RWPE2 (cell line): Measurements from ENCODE around the gene DYRK4.
"Not testable (repeated sequence)": the region's sequence is repeated elsewhere in the genome, so short reads cannot be mapped to it uniquely, and the experiment has no call there.

Source experiments
- ATAC-seq: fragments of 200-7000 bp; cut with Tn5 transposase; 3 replicates; pipeline ENCODE4 v1.9.1; 2021; ENCODE audit warnings: low read depth
- DNase-seq: peaks from one replicate; pipeline ENCODE4 v3.0.0-alpha.2; 2020; ENCODE audit warnings: low spot score
- H3K27ac ChIP-seq: fragments of 450-650 bp; 2 replicates; pipeline ENCODE4 v1.5.1; 2017; ENCODE audit warnings: mild to moderate bottlenecking; ENCODE audit not compliant: poor library complexity, severe bottlenecking
- H3K27me3 ChIP-seq: fragments of 250-450 bp; sonication (Bioruptor Pico); 2 replicates; pipeline ENCODE4 v1.5.1; 2021; ENCODE audit warnings: mild to moderate bottlenecking, moderate library complexity; ENCODE audit not compliant: insufficient read depth, poor library complexity, severe bottlenecking
- H3K36me3 ChIP-seq: fragments of 250-450 bp; sonication (Bioruptor Pico); 2 replicates; pipeline ENCODE4 v1.5.1; 2020; ENCODE audit warnings: low read depth, mild to moderate bottlenecking, moderate library complexity
- H3K4me1 ChIP-seq: fragments of 250-450 bp; sonication (Bioruptor Pico); 2 replicates; pipeline ENCODE4 v1.5.1; 2021; ENCODE audit warnings: mild to moderate bottlenecking, moderate library complexity; ENCODE audit not compliant: insufficient read depth, poor library complexity, severe bottlenecking
- H3K4me3 ChIP-seq: fragments of 250-450 bp; sonication (Bioruptor Pico); 2 replicates; pipeline ENCODE4 v1.5.1; 2021; ENCODE audit warnings: mild to moderate bottlenecking, moderate library complexity; ENCODE audit not compliant: severe bottlenecking
- H3K9me3 ChIP-seq: fragments of 250-450 bp; sonication (Bioruptor Pico); 2 replicates; pipeline ENCODE4 v1.5.1; 2021; ENCODE audit warnings: mild to moderate bottlenecking, moderate library complexity; ENCODE audit not compliant: severe bottlenecking
- TF ChIP-seq, protein P1 (sequence below): fragments of 450-650 bp; IDR thresholded peaks from one replicate; pipeline ENCODE4 v1.5.1; 2017; ENCODE audit warnings: mild to moderate bottlenecking, moderate library complexity; ENCODE audit not compliant: poor library complexity, severe bottlenecking

The DYRK4 gene

DNA sequence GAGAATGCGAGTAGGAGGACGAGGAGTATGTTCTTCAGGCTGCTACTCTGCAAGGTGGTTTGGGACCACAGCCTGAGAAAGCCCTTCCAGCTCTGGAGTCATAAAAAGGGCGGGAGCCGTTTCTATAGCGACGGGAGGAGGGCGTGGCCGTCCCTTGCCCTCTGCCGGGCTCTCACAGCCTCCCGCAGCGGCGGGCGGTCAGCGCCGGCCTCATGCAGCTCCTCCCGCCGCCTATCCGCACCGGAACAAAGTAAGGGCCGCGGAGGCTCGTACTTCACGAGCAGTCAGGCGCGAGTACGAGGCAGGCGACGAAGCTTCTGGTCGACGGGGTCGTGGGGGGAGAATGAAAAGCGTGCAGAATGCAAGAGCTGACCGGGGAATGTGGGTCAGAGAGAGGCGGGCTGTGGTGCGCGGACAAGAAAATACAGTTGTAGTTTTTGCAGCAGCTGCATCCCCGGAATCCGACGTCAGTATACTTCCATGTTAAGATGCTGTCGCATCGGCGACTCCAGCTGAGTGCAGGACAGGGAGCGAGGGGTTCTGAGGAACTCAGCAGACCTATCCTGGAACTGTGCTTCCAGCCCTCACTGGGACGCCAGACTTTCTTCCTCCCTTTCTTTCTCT is at the start of gene DYRK4:
Gene DYRK4 (plus strand): TSS at position 175 of the 624 bp plus-strand sequence. CDS start 38 bp downstream, at position 213.
- Histone ChIP-seq H3K4me3 (no peak within 1 kb of the TSS), H3K27ac (no peak within 1 kb of the TSS), H3K4me1 (no peaks in the 10 kb centered on the region), H3K27me3 (no peaks in the 10 kb centered on the region), H3K36me3 (peaks cover 33% of the 10 kb centered on the region), H3K9me3 (no peaks in the 10 kb centered on the region)
- TF ChIP-seq, protein P1, sequence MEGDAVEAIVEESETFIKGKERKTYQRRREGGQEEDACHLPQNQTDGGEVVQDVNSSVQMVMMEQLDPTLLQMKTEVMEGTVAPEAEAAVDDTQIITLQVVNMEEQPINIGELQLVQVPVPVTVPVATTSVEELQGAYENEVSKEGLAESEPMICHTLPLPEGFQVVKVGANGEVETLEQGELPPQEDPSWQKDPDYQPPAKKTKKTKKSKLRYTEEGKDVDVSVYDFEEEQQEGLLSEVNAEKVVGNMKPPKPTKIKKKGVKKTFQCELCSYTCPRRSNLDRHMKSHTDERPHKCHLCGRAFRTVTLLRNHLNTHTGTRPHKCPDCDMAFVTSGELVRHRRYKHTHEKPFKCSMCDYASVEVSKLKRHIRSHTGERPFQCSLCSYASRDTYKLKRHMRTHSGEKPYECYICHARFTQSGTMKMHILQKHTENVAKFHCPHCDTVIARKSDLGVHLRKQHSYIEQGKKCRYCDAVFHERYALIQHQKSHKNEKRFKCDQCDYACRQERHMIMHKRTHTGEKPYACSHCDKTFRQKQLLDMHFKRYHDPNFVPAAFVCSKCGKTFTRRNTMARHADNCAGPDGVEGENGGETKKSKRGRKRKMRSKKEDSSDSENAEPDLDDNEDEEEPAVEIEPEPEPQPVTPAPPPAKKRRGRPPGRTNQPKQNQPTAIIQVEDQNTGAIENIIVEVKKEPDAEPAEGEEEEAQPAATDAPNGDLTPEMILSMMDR: no peak
- peak; percentile 61; the same call in 2 of the 3 replicates for ATAC-seq
- DNase-seq: peak; percentile 63

DNA sequence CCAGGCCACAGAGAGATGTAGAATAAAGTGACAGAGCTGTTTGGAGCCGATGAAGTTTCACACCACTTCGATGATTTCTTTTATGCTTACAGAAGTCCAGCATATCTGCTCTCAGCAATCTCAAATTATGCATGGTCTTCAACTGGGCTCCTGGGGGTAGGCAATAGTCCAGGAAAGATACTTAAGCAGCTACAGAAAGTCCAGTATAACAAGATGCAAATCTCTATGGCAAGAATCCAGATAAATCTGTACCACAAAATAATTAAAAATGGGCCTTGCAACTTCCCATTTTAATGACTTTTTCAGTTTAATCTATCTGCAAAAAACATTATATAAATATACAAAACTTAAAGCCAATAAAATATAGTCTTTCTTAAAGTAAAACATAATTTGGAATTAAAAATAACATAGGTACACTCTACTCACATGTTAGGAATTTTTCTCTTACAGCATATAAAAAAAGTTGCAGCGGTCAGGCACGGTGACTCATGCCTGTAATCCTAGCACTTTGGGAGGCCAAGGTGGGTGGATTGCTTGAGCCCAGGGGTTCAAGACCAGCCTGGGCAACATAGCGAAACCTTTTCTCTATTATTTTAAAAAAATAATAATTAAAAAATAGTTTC is 43.8 kb upstream of the DYRK4 start:
- peak; percentile 75; the same call in 2 of the 3 replicates for ATAC-seq

GRCh38 chr12:4523443-4523842 is 38.6 kb upstream of the DYRK4 start:
- peaks cover 73% of the 10 kb centered on the region for H3K36me3 ChIP-seq
- not testable (repeated sequence) for DNase-seq, H3K4me1 ChIP-seq, H3K27me3 ChIP-seq, H3K9me3 ChIP-seq, H3K27ac ChIP-seq, ATAC-seq, H3K4me3 ChIP-seq

More for the DNA sequence above, 43.8 kb upstream of the DYRK4 start:
- Histone ChIP-seq H3K4me1 (peaks cover 12% of the 10 kb centered on the region), H3K27me3 (no peaks in the 10 kb centered on the region), H3K4me3 (no peak overlapping the region), H3K27ac (peak overlapping the region; percentile 43), H3K36me3 (peaks cover 58% of the 10 kb centered on the region), H3K9me3 (no peaks in the 10 kb centered on the region)
- TF ChIP-seq, protein P1: no peak
- no peak for DNase-seq

DNA sequence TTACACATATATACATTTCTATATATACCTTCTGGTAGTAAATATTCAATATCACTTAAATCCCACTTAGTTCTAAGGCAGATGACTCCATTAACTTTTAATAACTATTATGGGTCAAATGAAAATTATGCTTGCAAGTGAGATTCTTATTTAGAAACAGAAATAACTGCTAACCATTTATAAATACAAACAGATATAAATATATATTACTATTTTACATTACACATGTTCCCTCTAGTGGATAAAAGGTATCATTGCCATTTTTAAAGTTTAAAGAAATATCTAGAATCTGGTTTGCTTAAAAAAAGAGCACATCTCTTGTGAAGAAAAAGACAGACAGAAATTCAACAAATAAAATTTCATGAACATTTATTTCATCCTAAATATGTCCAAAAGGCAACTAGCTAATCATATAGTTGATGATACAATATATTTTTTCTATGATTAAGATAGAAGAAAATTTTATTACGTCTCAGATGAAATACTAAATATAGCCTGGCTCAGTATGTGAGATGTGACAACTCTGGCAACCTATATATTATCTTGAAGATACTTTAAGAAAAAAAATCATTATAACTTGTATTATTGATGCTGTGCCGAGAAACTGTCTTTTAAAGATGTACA is 35.0 kb upstream of the DYRK4 start:
- Histone ChIP-seq H3K27ac (no peak overlapping the region), H3K4me1 (no peaks in the 10 kb centered on the region), H3K9me3 (no peaks in the 10 kb centered on the region), H3K27me3 (no peaks in the 10 kb centered on the region), H3K4me3 (no peak overlapping the region), H3K36me3 (peaks cover 95% of the 10 kb centered on the region)
- TF ChIP-seq, protein P1: peak; percentile 83
- ATAC-seq (no peak), DNase-seq (no peak)

DNA sequence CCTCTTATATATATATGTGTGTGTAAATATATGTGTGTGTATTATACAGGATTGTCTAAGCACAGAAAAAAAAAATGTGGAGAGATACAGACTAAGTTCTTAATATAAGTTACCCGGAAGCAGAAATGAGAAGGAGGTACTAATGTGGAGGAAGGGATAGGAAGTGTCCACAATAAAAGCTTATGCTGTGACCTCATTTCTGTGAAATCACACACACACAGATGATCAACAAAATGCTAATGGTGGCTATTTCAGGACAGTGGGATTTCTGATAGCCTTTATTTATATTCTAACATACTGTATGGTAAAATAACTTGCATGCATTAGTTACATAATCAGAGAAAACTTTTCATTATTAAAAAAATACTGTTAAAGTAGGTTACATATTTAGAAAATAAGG is 31.8 kb upstream of the DYRK4 start:
- H3K4me1 ChIP-seq: no peaks in the 10 kb centered on the region
- peaks cover 94% of the 10 kb centered on the region for H3K36me3 ChIP-seq
- no peaks in the 10 kb centered on the region for H3K27me3 ChIP-seq
- no peaks in the 10 kb centered on the region for H3K9me3 ChIP-seq
- TF ChIP-seq, protein P1: no peak
- no peak overlapping the region for H3K4me3 ChIP-seq
- H3K27ac ChIP-seq: no peak overlapping the region
- DNase-seq (no peak), ATAC-seq (no peak)
